GM21619 (cell line): ENCODE data around the gene E2F6.
"Not testable (repeated sequence)": the region's sequence is repeated elsewhere in the genome, so short reads cannot be mapped to it uniquely, and the experiment has no call there.

Experiments
- ATAC-seq: cut with Tn5 transposase; IDR thresholded peaks from one replicate; pipeline ENCODE4 v1.9.1; 2021; ENCODE audit not compliant: unreplicated experiment

The E2F6 gene

DNA sequence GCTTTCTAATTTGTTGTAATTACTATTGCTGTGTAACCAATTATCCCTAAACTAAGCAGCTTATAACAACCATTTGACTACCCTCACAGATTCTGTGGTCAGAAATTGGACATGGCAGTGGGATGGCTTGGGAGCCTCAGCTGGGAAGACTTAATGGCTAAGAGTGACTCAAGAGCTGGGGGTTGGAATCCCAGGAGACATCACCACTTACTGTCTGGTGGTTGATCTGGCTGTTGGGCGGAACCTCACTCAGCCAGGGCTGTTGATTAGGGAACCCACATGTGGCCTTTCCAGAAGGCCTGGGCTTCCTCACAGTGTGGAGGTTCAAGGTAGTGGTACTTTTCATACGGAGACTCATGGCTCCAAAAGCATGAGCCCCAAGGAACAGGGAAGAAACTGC, 49.8 kb downstream of the E2F6 start:
- ATAC-seq: no peak

- ATAC-seq: no peak
Measured at GRCh38 chr2:11414372-11415124, 51.4 kb downstream of the E2F6 start.

- no peak for ATAC-seq
Measured at GRCh38 chr2:11412449-11412810, 53.5 kb downstream of the E2F6 start.

GRCh38 chr2:11411768-11412448, 54.1 kb downstream of the E2F6 start:
- no peak for ATAC-seq

- ATAC-seq: no peak
Measured at GRCh38 chr2:11411244-11411643, 54.7 kb downstream of the E2F6 start.

DNA sequence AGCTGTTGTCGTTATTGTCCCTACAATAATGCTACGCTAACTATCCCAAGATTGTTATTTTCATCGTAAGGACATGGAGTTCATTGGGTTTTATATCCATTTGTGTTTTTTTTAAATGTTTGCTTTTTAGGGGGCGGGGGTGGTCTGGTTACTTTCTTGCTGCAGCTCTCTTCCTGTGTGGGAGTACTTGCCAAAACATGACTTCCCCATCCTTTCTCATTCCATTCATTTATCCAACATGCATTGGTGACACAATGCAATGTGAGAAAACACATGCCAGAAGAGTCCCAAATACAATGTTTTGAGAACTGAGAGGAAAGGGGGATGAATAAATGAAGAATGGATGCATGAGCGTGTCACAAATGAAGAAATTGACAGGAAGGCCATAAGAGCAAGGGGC, 55.9 kb downstream of the E2F6 start:
- no peak for ATAC-seq

- ATAC-seq: no peak
Measured at GRCh38 chr2:11409572-11409959, 56.4 kb downstream of the E2F6 start.

GRCh38 chr2:11408959-11409571, 56.9 kb downstream of the E2F6 start:
- ATAC-seq: no peak

GRCh38 chr2:11407413-11407812, 58.5 kb downstream of the E2F6 start:
- ATAC-seq: no peak

GRCh38 chr2:11406958-11407381, 59.0 kb downstream of the E2F6 start:
- no peak for ATAC-seq

DNA sequence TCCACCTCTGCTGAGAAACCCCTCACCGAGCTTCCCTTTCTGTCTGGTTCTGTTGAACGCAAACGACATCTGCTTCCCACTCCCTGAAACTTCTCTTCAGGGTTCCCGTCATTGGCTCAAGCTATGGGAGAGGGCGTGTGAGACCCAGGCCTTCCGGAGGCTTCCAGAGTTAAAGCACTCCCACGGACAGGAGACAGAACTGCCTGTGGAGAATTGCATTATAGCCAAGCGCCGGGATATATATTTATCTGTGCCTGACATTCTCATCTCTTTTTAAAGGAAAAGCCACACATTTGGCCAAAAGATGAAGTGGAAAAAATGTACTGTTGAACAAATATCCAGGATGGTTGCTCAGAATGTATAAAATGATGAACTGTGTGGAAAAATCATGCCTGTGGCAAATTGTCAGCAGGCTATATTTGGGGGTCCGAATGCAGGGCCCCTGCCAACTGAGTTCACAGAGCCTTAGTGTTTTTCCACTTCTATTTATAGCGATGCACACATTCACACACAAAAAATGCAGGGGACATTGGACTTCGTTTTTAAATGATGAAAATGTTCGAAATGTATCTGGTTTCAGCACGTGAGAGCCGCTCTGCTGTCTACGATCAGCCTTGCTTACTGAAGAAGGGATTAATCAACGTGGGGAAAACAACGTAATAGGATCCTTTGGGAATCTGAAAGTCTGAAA, 59.5 kb downstream of the E2F6 start:
- no peak for ATAC-seq

GRCh38 chr2:11405599-11406266, 60.2 kb downstream of the E2F6 start:
- ATAC-seq: no peak

DNA sequence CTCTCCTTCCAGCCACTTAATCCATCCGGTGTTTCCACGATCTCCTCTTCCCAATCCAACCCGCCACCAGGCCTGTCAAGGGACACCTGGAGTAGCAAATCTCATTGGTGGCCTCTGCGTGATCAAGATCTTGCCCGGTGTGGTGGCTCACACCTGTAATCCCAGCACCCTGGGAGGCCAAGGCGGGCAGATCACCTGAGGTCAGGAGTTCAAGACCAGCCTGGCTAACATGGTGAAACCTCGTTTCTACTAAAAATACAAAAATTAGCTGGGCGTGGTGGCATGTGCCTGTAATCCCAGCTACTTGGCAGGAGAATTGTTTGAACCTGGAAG, 60.9 kb downstream of the E2F6 start:
- ATAC-seq: not testable (repeated sequence)

DNA sequence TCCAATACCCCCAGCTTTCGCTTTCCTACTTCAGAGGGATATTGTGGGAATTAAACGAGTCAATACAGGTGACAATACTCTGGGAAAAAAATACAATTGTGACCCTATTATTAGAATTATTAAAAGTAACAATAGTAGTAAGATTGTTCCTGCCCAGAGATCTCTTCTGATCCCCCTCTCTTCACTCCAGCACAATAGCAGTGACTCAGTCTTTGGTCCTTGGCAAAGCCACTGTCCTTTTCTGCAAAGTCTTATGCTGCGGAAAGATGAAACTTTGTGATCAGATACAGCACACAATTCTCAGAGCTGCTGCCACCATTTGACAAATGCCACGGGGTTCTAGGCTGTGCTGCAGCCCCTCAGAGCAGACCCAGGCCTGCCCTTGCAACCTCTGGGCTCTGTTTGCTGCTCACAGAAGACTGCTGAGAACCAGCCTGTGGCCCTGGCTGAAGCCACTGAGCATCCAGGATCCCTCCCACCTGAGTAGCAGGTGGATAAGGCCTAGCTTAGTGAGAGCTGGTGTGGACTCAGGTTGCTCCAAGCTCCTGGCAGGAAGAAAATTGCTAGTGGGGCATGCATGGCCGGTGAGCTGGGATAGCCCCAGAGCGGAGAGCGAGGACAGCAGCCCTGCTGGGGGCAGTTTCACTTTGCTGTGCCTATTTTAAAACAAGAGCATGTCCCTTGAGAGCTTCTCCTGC, 61.4 kb downstream of the E2F6 start:
- ATAC-seq: no peak

- ATAC-seq: no peak
Measured at GRCh38 chr2:11402436-11402835, 63.5 kb downstream of the E2F6 start.

- no peak for ATAC-seq
Measured at GRCh38 chr2:11399438-11399762, 66.6 kb downstream of the E2F6 start.

- ATAC-seq: no peak
Measured at GRCh38 chr2:11398750-11399437, 67.1 kb downstream of the E2F6 start.

- ATAC-seq: no peak
Measured at GRCh38 chr2:11397513-11397912, 68.4 kb downstream of the E2F6 start.

- no peak for ATAC-seq
Measured at GRCh38 chr2:11396467-11397445, 69.2 kb downstream of the E2F6 start.
